RPMI7951 (cell line): Measurements from ENCODE around the gene NKAIN1. TPM values are rescaled to one million over a fixed set of nuclear protein-coding genes. Genes with fewer than 3 reads are reported as not detected.

Source experiments
- DNase-seq: peaks from one replicate; pipeline ENCODE4 v3.0.0-alpha.2; 2012; ENCODE audit warnings: low read depth
- total RNA-seq: library from RNA; depleted of rRNA; stranded (reverse); fragments of >200 nt; shearing (Covaris generic); gene quantifications from 2 replicates; pipeline ENCODE4 v1.2.3, GENCODE V29; 2014

NKAIN1 gene
- total RNA-seq, 1 experiment from 2014 or later, result 2.2 TPM

GRCh38 chr1:31234123-31234708 is 5.5 kb downstream of the NKAIN1 start:
- no peak for DNase-seq

- no peak for DNase-seq
Observed at GRCh38 chr1:31232689-31233088, 7.0 kb downstream of the NKAIN1 start.

- DNase-seq, result no peak
Observed at GRCh38 chr1:31231802-31232201, 7.9 kb downstream of the NKAIN1 start.

- DNase-seq, result no peak
Observed at GRCh38 chr1:31230378-31230777, 9.3 kb downstream of the NKAIN1 start.

GRCh38 chr1:31228986-31229385 is 10.7 kb downstream of the NKAIN1 start:
- DNase-seq, result no peak

GRCh38 chr1:31227891-31228568 is 11.7 kb downstream of the NKAIN1 start:
- peak; percentile 55 for DNase-seq

GRCh38 chr1:31224068-31224467 is 15.6 kb downstream of the NKAIN1 start:
- no peak for DNase-seq

GRCh38 chr1:31222176-31222575 is 17.5 kb downstream of the NKAIN1 start:
- DNase-seq, result no peak

- no peak for DNase-seq
Observed at GRCh38 chr1:31221072-31221471, 18.6 kb downstream of the NKAIN1 start.

GRCh38 chr1:31219489-31219888 is 20.2 kb downstream of the NKAIN1 start:
- no peak for DNase-seq

- no peak for DNase-seq
Observed at GRCh38 chr1:31218705-31219104, 21.0 kb downstream of the NKAIN1 start.

GRCh38 chr1:31216016-31216415 is 23.7 kb downstream of the NKAIN1 start:
- peak; percentile 41 for DNase-seq

GRCh38 chr1:31215065-31215570 is 24.6 kb downstream of the NKAIN1 start:
- peak; percentile 18 for DNase-seq

- no peak for DNase-seq
Observed at GRCh38 chr1:31214316-31215064, 25.2 kb downstream of the NKAIN1 start.

GRCh38 chr1:31208361-31208945 is 31.2 kb downstream of the NKAIN1 start:
- no peak for DNase-seq

- no peak for DNase-seq
Observed at GRCh38 chr1:31207569-31207968, 32.1 kb downstream of the NKAIN1 start.

GRCh38 chr1:31207046-31207445 is 32.6 kb downstream of the NKAIN1 start:
- DNase-seq, result no peak

GRCh38 chr1:31203215-31203614 is 36.5 kb downstream of the NKAIN1 start:
- no peak for DNase-seq

- no peak for DNase-seq
Observed at GRCh38 chr1:31201931-31202360, 37.7 kb downstream of the NKAIN1 start.

- DNase-seq, result no peak
Observed at GRCh38 chr1:31199949-31200348, 39.7 kb downstream of the NKAIN1 start.

GRCh38 chr1:31199236-31199790 is 40.4 kb downstream of the NKAIN1 start:
- DNase-seq, result no peak

GRCh38 chr1:31198600-31198999 is 41.1 kb downstream of the NKAIN1 start:
- no peak for DNase-seq
